ENCODE measurements around the gene ELOVL3.
"Not testable (repeated sequence)": the region's sequence is repeated elsewhere in the genome, so short reads cannot be mapped to it uniquely, and the experiment has no call there.

ELOVL3 gene

DNA sequence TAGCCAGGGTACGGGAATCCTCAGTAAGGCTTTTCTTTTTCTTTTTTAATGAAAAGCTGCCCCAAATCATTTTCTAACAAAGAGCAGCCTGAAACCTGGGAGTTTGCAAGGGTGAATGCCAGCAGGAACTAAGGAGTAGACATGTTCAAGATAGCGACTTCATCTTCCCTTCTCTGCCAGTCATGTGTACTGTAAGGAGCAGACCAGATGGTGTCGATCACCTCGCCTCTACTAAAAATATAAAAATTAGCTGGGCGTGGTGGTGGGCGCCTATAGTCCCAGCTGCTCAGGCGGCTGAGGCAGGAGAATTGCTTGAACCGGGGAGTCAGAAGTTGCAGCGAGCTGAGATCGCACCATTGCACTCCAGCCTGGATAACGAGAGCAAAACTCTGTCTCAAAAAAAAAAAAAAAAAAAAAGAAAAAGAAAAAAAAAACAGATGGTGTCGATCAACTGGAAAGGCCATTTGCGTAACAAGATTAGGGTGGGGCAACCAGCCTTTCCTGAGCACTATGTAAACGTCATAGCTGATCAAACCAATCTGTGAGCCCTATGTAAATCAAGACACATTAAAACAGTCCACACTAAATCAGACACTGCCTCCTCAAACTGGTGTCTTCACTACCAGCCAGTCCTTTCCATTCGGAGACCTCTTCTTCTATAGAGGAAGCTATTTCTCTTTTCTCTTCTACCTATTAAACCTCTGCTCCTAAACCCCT lies 40.1 kb upstream of the ELOVL3 start:
- TF ChIP-seq, protein P1, sequence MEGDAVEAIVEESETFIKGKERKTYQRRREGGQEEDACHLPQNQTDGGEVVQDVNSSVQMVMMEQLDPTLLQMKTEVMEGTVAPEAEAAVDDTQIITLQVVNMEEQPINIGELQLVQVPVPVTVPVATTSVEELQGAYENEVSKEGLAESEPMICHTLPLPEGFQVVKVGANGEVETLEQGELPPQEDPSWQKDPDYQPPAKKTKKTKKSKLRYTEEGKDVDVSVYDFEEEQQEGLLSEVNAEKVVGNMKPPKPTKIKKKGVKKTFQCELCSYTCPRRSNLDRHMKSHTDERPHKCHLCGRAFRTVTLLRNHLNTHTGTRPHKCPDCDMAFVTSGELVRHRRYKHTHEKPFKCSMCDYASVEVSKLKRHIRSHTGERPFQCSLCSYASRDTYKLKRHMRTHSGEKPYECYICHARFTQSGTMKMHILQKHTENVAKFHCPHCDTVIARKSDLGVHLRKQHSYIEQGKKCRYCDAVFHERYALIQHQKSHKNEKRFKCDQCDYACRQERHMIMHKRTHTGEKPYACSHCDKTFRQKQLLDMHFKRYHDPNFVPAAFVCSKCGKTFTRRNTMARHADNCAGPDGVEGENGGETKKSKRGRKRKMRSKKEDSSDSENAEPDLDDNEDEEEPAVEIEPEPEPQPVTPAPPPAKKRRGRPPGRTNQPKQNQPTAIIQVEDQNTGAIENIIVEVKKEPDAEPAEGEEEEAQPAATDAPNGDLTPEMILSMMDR (IDR thresholded peaks at IDR 0.05; ENCODE audit: low read length) = no peak
- no peak overlapping the region for H3K4me2 ChIP-seq (ENCODE audit: low read depth, low read length)

DNA sequence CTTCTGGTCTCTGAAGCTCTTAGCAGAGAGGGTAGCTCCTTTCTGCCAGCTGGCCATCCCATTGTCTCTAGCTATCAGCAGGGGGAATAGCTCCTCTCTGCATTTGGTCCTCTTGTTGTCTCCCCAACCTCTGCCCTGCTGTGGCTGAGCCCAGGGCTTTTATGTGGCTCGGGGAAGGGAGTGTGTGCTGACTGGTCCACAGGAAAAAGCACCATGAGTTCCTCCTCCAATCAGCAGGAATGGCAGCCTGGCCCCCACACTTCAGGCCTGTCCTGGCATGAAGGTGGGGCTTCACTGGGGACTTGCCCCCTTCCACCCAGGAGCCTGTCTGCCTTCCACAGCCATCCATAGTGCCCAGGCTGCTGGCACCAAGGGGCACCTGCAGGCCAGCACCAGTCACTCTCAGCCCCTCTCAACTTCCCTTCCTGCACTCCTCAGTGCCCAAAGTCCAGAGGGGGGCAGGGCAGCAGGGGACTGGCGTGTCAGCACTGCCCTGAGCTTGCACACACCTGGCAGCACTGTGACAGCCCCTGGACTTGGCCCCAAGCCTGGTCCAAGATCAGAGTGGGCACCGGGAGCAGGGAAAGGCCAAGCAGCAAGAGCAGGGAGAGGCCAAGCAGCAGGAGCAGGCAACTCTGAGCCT lies 37.7 kb upstream of the ELOVL3 start:
- H4K20me1 ChIP-seq (ENCODE audit: insufficient read depth, low read length) = no peaks in the 10 kb centered on the region
- no peaks in the 10 kb centered on the region for H3K9me2 ChIP-seq (replicated peaks; ENCODE audit: insufficient read depth, low read length)
- H3F3A ChIP-seq (ENCODE audit: insufficient read depth, low read length) = peaks cover 20% of the 10 kb centered on the region
- peak overlapping the region; percentile 55 for H2AFZ ChIP-seq (ENCODE audit: low read length)
- TF ChIP-seq EZH2phosphoT487 (IDR thresholded peaks at IDR 0.05; ENCODE audit: low read length) (no peak), EZH2 (optimal IDR thresholded peaks at IDR 0.05; ENCODE audit: low read depth, low read length) (no peak)
- TF ChIP-seq, protein P1 (IDR thresholded peaks at IDR 0.05; ENCODE audit: low read length) = no peak
- no peaks in the 10 kb centered on the region for H3K36me3 ChIP-seq (replicated peaks; ENCODE audit: insufficient read depth, low read length)
- no peaks in the 10 kb centered on the region for H3K27me3 ChIP-seq (replicated peaks; ENCODE audit: insufficient read depth, low read length)
- peak overlapping the region; percentile 81 for H3K4me2 ChIP-seq (ENCODE audit: low read depth, low read length)
- peak overlapping the region; percentile 89 for H3K27ac ChIP-seq (ENCODE audit: low read length)
- H3K9me3 ChIP-seq (replicated peaks; ENCODE audit: insufficient read depth, low read length) = no peaks in the 10 kb centered on the region
- peak; percentile 29 for DNase-seq
- no peaks in the 10 kb centered on the region for H3K79me2 ChIP-seq (ENCODE audit: low read length)
- H3K4me3 ChIP-seq (ENCODE audit: low read length) = peak overlapping the region; percentile 36; the same call in 1 of the 2 replicates
- peak overlapping the region; percentile 45; the same call in 1 of the 2 replicates for H3K9ac ChIP-seq (ENCODE audit: low read length)
- H3K4me1 ChIP-seq (ENCODE audit: low read length) = peaks cover 16% of the 10 kb centered on the region

More for the DNA sequence above, 40.1 kb upstream of the ELOVL3 start:
- Histone ChIP-seq H3K4me3 (ENCODE audit: low read length) (no peak overlapping the region), H3K9ac (ENCODE audit: low read length) (no peak overlapping the region), H3K79me2 (ENCODE audit: low read length) (no peaks in the 10 kb centered on the region), H3K27ac (ENCODE audit: low read length) (no peak overlapping the region), H4K20me1 (ENCODE audit: insufficient read depth, low read length) (no peaks in the 10 kb centered on the region), H3K27me3 (replicated peaks; ENCODE audit: insufficient read depth, low read length) (no peaks in the 10 kb centered on the region), H3K9me2 (replicated peaks; ENCODE audit: insufficient read depth, low read length) (no peaks in the 10 kb centered on the region), H3K4me1 (ENCODE audit: low read length) (peaks cover 16% of the 10 kb centered on the region), H2AFZ (ENCODE audit: low read length) (no peak overlapping the region), H3K36me3 (replicated peaks; ENCODE audit: insufficient read depth, low read length) (no peaks in the 10 kb centered on the region), H3F3A (ENCODE audit: insufficient read depth, low read length) (peaks cover 20% of the 10 kb centered on the region), H3K9me3 (replicated peaks; ENCODE audit: insufficient read depth, low read length) (no peaks in the 10 kb centered on the region)
- no peak for DNase-seq

DNA sequence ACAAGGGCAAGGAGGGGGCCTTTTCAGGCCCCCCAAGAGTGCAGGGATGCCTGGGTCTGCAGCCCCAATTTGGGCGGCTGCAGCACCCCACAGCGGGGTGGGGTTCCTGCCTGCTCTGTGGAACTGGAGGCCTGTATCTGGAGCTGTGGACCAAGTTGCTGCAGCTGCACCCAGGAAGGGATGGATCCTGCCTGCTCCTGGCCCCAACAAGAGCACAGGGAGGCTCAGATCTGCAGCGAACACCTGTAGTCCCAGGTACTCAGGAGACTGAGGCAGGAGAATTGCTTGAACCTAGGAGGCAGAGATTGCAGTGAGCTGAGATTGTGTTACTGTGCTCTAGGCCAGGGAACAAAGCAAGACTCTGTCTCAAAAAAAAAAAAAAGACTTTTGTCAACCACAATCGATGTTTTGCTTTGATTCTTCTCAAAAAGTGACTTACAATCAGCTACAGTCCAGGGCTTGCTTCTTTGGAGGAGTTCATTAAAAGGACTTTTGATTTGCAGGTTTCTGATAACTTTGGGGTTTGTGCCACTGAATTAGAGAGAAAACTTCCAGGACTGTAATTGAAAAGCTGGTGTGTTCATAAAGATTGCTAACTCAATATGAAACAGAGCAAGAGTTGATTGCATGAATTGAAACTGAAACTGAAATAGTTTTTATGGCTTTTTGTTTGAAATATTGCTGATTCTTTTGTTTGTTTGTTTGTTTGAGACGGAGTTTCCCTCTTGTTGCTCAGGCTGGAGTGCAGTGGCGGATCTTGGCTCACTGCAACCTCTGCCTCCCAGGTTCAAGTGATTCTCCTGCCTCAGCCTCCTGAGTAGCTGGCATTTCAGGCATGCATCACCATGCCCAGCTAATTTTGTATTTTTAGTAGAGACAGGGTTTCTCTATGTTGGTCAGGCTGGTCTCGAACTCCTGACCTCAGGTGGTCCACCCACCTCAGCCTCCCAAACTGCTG lies 36.9 kb upstream of the ELOVL3 start:
- H3K4me1 ChIP-seq (ENCODE audit: low read length) = peaks cover 16% of the 10 kb centered on the region
- peaks cover 20% of the 10 kb centered on the region for H3F3A ChIP-seq (ENCODE audit: insufficient read depth, low read length)
- H3K4me2 ChIP-seq (ENCODE audit: low read depth, low read length) = peak overlapping the region; percentile 81
- H4K20me1 ChIP-seq (ENCODE audit: insufficient read depth, low read length); H3K9me3 ChIP-seq (replicated peaks; ENCODE audit: insufficient read depth, low read length); H3K9me2 ChIP-seq (replicated peaks; ENCODE audit: insufficient read depth, low read length); H3K27me3 ChIP-seq (replicated peaks; ENCODE audit: insufficient read depth, low read length); H3K36me3 ChIP-seq (replicated peaks; ENCODE audit: insufficient read depth, low read length); H3K79me2 ChIP-seq (ENCODE audit: low read length): not testable (repeated sequence)
- H3K27ac ChIP-seq (ENCODE audit: low read length) = peak overlapping the region; percentile 89
- peak overlapping the region; percentile 55 for H2AFZ ChIP-seq (ENCODE audit: low read length)
- peak; percentile 84 for DNase-seq
- H3K4me3 ChIP-seq (ENCODE audit: low read length) = peak overlapping the region; percentile 36; the same call in 1 of the 2 replicates
- H3K9ac ChIP-seq (ENCODE audit: low read length) = peak overlapping the region; percentile 45; the same call in 1 of the 2 replicates

Measured in MM.1S (cell line).